Bronchial epithelial cell (primary cell): Measurements from ENCODE around the gene INTS7. TPM values are rescaled to one million over a fixed set of nuclear protein-coding genes. Genes with fewer than 3 reads are reported as not detected.

Experiments used
- DNase-seq: peaks from one replicate; pipeline ENCODE4 v3.0.0-alpha.2; 2010; ENCODE audit warnings: low read depth
- FAIRE-seq: peaks from 2 replicates; lab custom pipeline; 2011; peaks lifted over from hg19 to GRCh38; lab: Jason Lieb, UNC
- H3K27me3 ChIP-seq: 2 replicates; pipeline ENCODE4 v1.5.1; 2011; ENCODE audit warnings: low read length; ENCODE audit not compliant: control insufficient read depth, insufficient read depth
- H3K36me3 ChIP-seq: 2 replicates; pipeline ENCODE4 v1.5.1; 2011; ENCODE audit warnings: low read length; ENCODE audit not compliant: control insufficient read depth, insufficient read depth
- H3K4me3 ChIP-seq: 2 replicates; pipeline ENCODE4 v1.5.1; 2011; ENCODE audit warnings: mild to moderate bottlenecking, low read depth, low read length, control low read depth
- CTCF ChIP-seq: IDR thresholded peaks from 2 replicates; pipeline ENCODE4 v1.5.1; 2011; ENCODE audit warnings: mild to moderate bottlenecking, moderate library complexity, low read length, control low read depth, inconsistent platforms; ENCODE audit not compliant: insufficient read depth, severe bottlenecking
- total RNA-seq: library from RNA; depleted of rRNA; stranded (reverse); fragments of >200 nt; gene quantifications from 2 replicates; pipeline ENCODE4 v1.2.1, GENCODE V29; 2014

The INTS7 gene
- total RNA-seq, 1 donor from 2014 or later: 12.9 TPM

DNA sequence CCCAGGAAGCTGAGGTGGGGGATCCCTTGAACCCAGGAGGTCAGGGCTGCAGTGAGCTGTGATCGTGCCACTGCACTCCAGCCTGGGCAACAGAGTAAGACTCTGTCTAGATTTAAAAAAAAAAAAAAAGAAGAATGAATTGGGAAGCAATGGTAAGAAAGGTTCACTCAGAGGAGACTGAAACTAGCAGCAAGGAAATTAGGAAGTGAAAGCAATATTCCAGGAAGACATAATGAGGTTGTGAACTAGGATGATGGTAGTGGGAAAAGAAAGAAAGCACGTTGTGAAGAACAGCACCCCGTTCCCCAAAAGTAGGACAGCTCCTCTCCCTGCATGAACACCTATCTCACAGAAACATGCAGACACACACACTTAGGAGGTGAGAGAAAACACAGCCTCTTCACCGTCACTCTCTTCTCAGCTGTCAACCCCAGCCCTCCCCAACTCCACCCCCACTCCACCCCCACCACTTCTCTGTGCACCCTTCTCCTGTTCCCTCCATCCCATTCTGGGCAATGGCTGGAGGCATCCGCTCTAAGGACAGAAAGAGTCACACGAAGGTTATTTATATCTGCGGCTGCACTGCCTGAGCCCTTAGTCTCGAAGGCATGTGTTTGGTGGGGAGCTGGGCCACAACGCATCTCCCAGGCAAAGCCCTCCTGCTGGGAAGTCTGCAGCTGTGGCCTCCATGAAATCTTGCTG is 103.0 kb downstream of the INTS7 start:
- FAIRE-seq: no peak
- Histone ChIP-seq H3K36me3 (no peaks in the 10 kb centered on the region), H3K4me3 (no peak overlapping the region), H3K27me3 (no peaks in the 10 kb centered on the region)
- no peak for TF ChIP-seq CTCF
- DNase-seq: no peak

DNA sequence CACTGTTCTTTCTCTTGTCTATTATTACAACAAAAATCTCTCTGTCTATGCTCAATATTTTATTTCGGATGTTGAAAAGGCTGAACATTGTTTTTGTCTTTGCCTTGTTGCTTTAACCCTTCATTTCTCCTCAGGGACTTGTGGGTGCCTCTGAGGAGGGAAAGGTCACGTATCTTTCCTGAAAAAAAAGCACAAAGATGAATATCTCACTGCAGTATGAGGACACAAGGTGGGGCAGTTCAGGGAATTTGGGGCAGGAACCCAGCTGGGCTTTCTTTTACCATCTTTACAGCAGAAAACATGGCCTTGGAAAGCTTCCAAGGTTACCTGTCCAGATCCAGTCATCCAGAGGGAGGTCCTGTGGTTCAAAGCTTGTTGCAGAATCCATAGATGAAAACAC is 105.7 kb downstream of the INTS7 start:
- no peak overlapping the region for H3K4me3 ChIP-seq
- FAIRE-seq (no peak), DNase-seq (no peak)
- H3K27me3 ChIP-seq: no peaks in the 10 kb centered on the region
- H3K36me3 ChIP-seq: no peaks in the 10 kb centered on the region
- no peak for TF ChIP-seq CTCF

DNA sequence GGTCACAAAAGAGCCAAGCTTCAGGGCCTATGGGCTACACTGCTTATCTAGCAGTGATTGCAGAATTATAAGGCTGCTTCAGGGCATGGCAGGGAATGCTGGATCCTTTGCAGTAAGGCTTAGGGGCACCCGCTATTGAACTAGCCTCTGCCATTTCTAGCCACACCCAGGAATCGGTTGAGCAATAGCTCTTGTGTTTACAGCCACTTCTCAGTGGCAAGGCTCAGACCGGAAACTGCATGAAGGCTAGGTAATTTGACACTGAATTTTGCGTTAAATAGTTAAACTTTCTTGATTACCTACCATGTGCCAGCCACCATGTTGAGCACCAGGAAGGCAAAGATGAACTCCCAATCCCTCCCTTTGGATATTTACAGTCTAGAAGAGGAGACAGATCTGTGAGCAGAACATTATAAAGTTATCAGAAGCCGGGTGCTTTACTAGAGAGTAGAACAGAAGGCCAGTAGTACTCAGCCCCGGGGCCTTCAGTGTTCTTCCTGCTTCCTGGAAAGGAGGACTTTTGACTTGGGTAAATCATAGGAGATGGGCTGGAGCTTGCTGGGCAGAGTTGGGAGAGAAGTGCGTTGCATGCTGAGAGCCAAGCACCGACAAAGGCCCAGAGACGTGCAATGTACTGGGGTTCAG is 106.2 kb downstream of the INTS7 start:
- H3K36me3 ChIP-seq: no peaks in the 10 kb centered on the region
- no peak for TF ChIP-seq CTCF
- H3K27me3 ChIP-seq: no peaks in the 10 kb centered on the region
- no peak overlapping the region for H3K4me3 ChIP-seq
- DNase-seq (peak; percentile 75), FAIRE-seq (no peak)

DNA sequence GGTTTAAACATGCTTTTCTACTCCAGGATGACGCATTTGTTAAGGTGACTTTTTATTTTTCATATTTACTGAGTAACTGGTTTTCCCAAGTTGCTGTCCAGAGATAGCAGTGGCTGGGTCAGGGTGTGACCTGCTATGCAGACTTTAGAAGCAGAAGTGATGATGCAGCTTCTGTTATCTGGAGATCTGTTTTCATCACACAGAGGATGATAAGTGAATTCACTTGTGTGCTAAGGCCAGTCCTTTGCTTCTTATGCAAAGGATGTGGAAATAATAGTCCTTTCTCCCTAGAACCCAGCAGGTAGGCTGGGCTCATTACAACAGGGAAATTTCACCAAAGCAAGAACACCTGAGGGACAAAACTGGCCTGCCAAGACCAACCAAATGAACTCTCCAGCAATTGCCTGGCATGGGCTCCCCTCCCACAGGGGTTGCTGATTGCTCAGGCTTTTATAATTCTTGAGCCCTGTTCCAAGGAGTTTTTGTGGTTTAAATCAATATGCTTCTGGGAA is 107.0 kb downstream of the INTS7 start:
- Histone ChIP-seq H3K4me3 (no peak overlapping the region), H3K27me3 (no peaks in the 10 kb centered on the region), H3K36me3 (no peaks in the 10 kb centered on the region)
- no peak for TF ChIP-seq CTCF
- FAIRE-seq: no peak
- peak; percentile 97 for DNase-seq

GRCh38 chr1:211925016-211925415 is 110.3 kb downstream of the INTS7 start:
- DNase-seq (peak; percentile 43), FAIRE-seq (no peak)
- no peak overlapping the region for H3K4me3 ChIP-seq
- H3K27me3 ChIP-seq: no peaks in the 10 kb centered on the region
- no peaks in the 10 kb centered on the region for H3K36me3 ChIP-seq
- no peak for TF ChIP-seq CTCF
